Measurements from ENCODE around the gene CCDC171.

CCDC171 gene

GRCh38 chr9:15849871-15850270, 297.0 kb downstream of the CCDC171 start:
- H3K4me3 ChIP-seq (ENCODE audit: low read length), result no peak overlapping the region
- no peaks in the 10 kb centered on the region for H3K79me2 ChIP-seq (ENCODE audit: low read length)
- no peak overlapping the region for H3K9ac ChIP-seq (ENCODE audit: low read length)

GRCh38 chr9:15851766-15852165, 298.9 kb downstream of the CCDC171 start:
- Histone ChIP-seq H3K9me3 (ENCODE audit: insufficient read depth, low read length) (no peaks in the 10 kb centered on the region), H3K4me2 (ENCODE audit: low read length) (no peak overlapping the region), H3K4me3 (ENCODE audit: low read length) (no peak overlapping the region), H2AFZ (ENCODE audit: low read depth, low read length) (no peak overlapping the region), H3K27me3 (ENCODE audit: low read depth, low read length) (no peaks in the 10 kb centered on the region), H3K9ac (ENCODE audit: low read length) (no peak overlapping the region), H3K79me2 (ENCODE audit: low read length) (no peaks in the 10 kb centered on the region), H4K20me1 (ENCODE audit: insufficient read depth, low read length) (no peaks in the 10 kb centered on the region), H3K36me3 (replicated peaks; ENCODE audit: low read depth, low read length) (no peaks in the 10 kb centered on the region), H3K27ac (ENCODE audit: low read length) (no peak overlapping the region), H3K4me1 (ENCODE audit: low read length) (no peaks in the 10 kb centered on the region)
- TF ChIP-seq EZH2phosphoT487 (IDR thresholded peaks at IDR 0.05; ENCODE audit: low read depth), result no peak
- TF ChIP-seq CTCF (IDR thresholded peaks at IDR 0.05; ENCODE audit: low read depth, low read length), result no peak

More at GRCh38 chr9:15849871-15850270, 297.0 kb downstream of the CCDC171 start:
- Histone ChIP-seq H2AFZ (ENCODE audit: low read depth, low read length) (no peak overlapping the region), H3K27ac (ENCODE audit: low read length) (no peak overlapping the region), H4K20me1 (ENCODE audit: insufficient read depth, low read length) (no peaks in the 10 kb centered on the region), H3K4me2 (ENCODE audit: low read length) (no peak overlapping the region), H3K36me3 (replicated peaks; ENCODE audit: low read depth, low read length) (no peaks in the 10 kb centered on the region), H3K4me1 (ENCODE audit: low read length) (no peaks in the 10 kb centered on the region), H3K9me3 (ENCODE audit: insufficient read depth, low read length) (no peaks in the 10 kb centered on the region), H3K27me3 (ENCODE audit: low read depth, low read length) (no peaks in the 10 kb centered on the region)
- TF ChIP-seq EZH2phosphoT487 (IDR thresholded peaks at IDR 0.05; ENCODE audit: low read depth), result no peak
- TF ChIP-seq CTCF (IDR thresholded peaks at IDR 0.05; ENCODE audit: low read depth, low read length), result no peak

GRCh38 chr9:15856591-15856990, 303.7 kb downstream of the CCDC171 start:
- H3K9me3 ChIP-seq (ENCODE audit: insufficient read depth, low read length), result no peaks in the 10 kb centered on the region
- H4K20me1 ChIP-seq (ENCODE audit: insufficient read depth, low read length), result no peaks in the 10 kb centered on the region
- no peak overlapping the region for H3K4me2 ChIP-seq (ENCODE audit: low read length)
- no peaks in the 10 kb centered on the region for H3K36me3 ChIP-seq (replicated peaks; ENCODE audit: low read depth, low read length)
- no peaks in the 10 kb centered on the region for H3K79me2 ChIP-seq (ENCODE audit: low read length)
- no peak overlapping the region for H2AFZ ChIP-seq (ENCODE audit: low read depth, low read length)
- H3K27me3 ChIP-seq (ENCODE audit: low read depth, low read length), result no peaks in the 10 kb centered on the region
- H3K27ac ChIP-seq (ENCODE audit: low read length), result no peak overlapping the region
- no peak for TF ChIP-seq EZH2phosphoT487 (IDR thresholded peaks at IDR 0.05; ENCODE audit: low read depth)
- TF ChIP-seq CTCF (IDR thresholded peaks at IDR 0.05; ENCODE audit: low read depth, low read length), result no peak
- no peak overlapping the region for H3K9ac ChIP-seq (ENCODE audit: low read length)
- H3K4me3 ChIP-seq (ENCODE audit: low read length), result no peak overlapping the region
- H3K4me1 ChIP-seq (ENCODE audit: low read length), result no peaks in the 10 kb centered on the region

- H3K36me3 ChIP-seq (replicated peaks; ENCODE audit: low read depth, low read length), result no peaks in the 10 kb centered on the region
- no peak overlapping the region for H3K4me2 ChIP-seq (ENCODE audit: low read length)
- H3K27ac ChIP-seq (ENCODE audit: low read length), result no peak overlapping the region
- peaks cover 3% of the 10 kb centered on the region; the same call in 1 of the 2 replicates for H3K27me3 ChIP-seq (ENCODE audit: low read depth, low read length)
- no peaks in the 10 kb centered on the region for H3K79me2 ChIP-seq (ENCODE audit: low read length)
- no peaks in the 10 kb centered on the region for H4K20me1 ChIP-seq (ENCODE audit: insufficient read depth, low read length)
- no peak for TF ChIP-seq EZH2phosphoT487 (IDR thresholded peaks at IDR 0.05; ENCODE audit: low read depth)
- no peak for TF ChIP-seq CTCF (IDR thresholded peaks at IDR 0.05; ENCODE audit: low read depth, low read length)
- H3K4me3 ChIP-seq (ENCODE audit: low read length), result no peak overlapping the region
- no peak overlapping the region for H3K9ac ChIP-seq (ENCODE audit: low read length)
- no peaks in the 10 kb centered on the region for H3K4me1 ChIP-seq (ENCODE audit: low read length)
- no peak overlapping the region for H2AFZ ChIP-seq (ENCODE audit: low read depth, low read length)
- no peaks in the 10 kb centered on the region for H3K9me3 ChIP-seq (ENCODE audit: insufficient read depth, low read length)
Observed at GRCh38 chr9:15867334-15867733, 314.5 kb downstream of the CCDC171 start.
